SU-DHL-6 (cell line): ENCODE measurements around the gene RB1.

Experiments used
- H2AFZ ChIP-seq: fragments of 200-600 bp; sonication (generic); 2 replicates; pipeline ENCODE4 v1.6.1; 2014; ENCODE audit warnings: low read depth, mild to moderate bottlenecking, moderate library complexity, mixed read lengths, antibody characterized with exemption, low read length; ENCODE audit not compliant: severe bottlenecking
- H3F3A ChIP-seq: fragments of 200-600 bp; shearing (Covaris generic); 2 replicates; pipeline ENCODE4 v1.6.0; 2016; ENCODE audit warnings: antibody characterized with exemption, mild to moderate bottlenecking; ENCODE audit not compliant: insufficient read depth
- H3K27ac ChIP-seq: fragments of 200-600 bp; sonication (generic); 2 replicates; pipeline ENCODE4 v1.5.1; 2016; ENCODE audit warnings: low read depth, mild to moderate bottlenecking, low read length, moderate library complexity, mixed read lengths
- H3K27me3 ChIP-seq: fragments of 200-600 bp; sonication (generic), shearing (Covaris generic); 2 replicates; pipeline ENCODE4 v1.6.0; 2014; ENCODE audit warnings: mild to moderate bottlenecking, low read length
- H3K36me3 ChIP-seq: fragments of 200-600 bp; sonication (generic); 2 replicates; pipeline ENCODE4 v1.6.1; 2014; ENCODE audit warnings: mild to moderate bottlenecking, low read length, mixed read lengths
- H3K4me2 ChIP-seq: fragments of 300-600, 200-600 bp; shearing (Covaris generic), sonication (generic); 2 replicates; pipeline ENCODE4 v1.6.0; 2014; ENCODE audit warnings: low read length, low read depth, mild to moderate bottlenecking; ENCODE audit not compliant: poor library complexity, severe bottlenecking
- H3K4me3 ChIP-seq: fragments of 200-600 bp; sonication (generic); 2 replicates; pipeline ENCODE4 v1.5.1; 2014; ENCODE audit warnings: antibody characterized with exemption, low read length, mild to moderate bottlenecking, mixed read lengths; ENCODE audit not compliant: insufficient read depth, poor library complexity, severe bottlenecking
- H3K79me2 ChIP-seq: fragments of 200-600 bp; sonication (generic); 2 replicates; pipeline ENCODE4 v1.6.1; 2014; ENCODE audit warnings: mild to moderate bottlenecking, low read length, moderate library complexity; ENCODE audit not compliant: insufficient read depth
- H3K9ac ChIP-seq: fragments of 200-600 bp; sonication (generic); 2 replicates; pipeline ENCODE4 v1.7.0; 2014; ENCODE audit warnings: mild to moderate bottlenecking, low read length
- H3K9me2 ChIP-seq: fragments of 200-600 bp; sonication (generic); replicated peaks from 2 replicates; pipeline ENCODE4 v1.6.1; 2014; ENCODE audit warnings: low read length; ENCODE audit not compliant: insufficient read depth
- H3K9me3 ChIP-seq: fragments of 200-600 bp; sonication (generic); 2 replicates; pipeline ENCODE4 v1.6.1; 2014; ENCODE audit warnings: low read length, mixed read lengths; ENCODE audit not compliant: insufficient read depth
- H4K20me1 ChIP-seq: fragments of 200-600 bp; sonication (generic); 2 replicates; pipeline ENCODE4 v1.6.1; 2014; ENCODE audit warnings: low read depth, mild to moderate bottlenecking, antibody characterized with exemption, low read length, moderate library complexity, mixed read lengths
- CTCF ChIP-seq: fragments of 200-600 bp; sonication (generic); IDR thresholded peaks from one replicate; pipeline ENCODE4 v1.5.1; 2017; ENCODE audit warnings: antibody characterized with exemption, mild to moderate bottlenecking, low read length, moderate library complexity; ENCODE audit not compliant: insufficient read depth, poor library complexity, severe bottlenecking
- EZH2phosphoT487 ChIP-seq: fragments of 200-600 bp; sonication (generic), shearing (Covaris generic); conservative IDR thresholded peaks from 2 replicates; pipeline ENCODE4 v1.6.1; 2018; ENCODE audit warnings: mild to moderate bottlenecking, antibody characterized with exemption, low read length, moderate library complexity, mixed read lengths

RB1 gene

GRCh38 chr13:48255954-48256353, 47.6 kb upstream of the RB1 start:
- Histone ChIP-seq H3K9ac (no peak overlapping the region), H3K27ac (no peak overlapping the region), H3K36me3 (peaks cover 20% of the 10 kb centered on the region; the same call in 1 of the 2 replicates), H2AFZ (no peak overlapping the region), H3F3A (no peaks in the 10 kb centered on the region), H3K4me2 (no peak overlapping the region), H4K20me1 (no peaks in the 10 kb centered on the region), H3K4me3 (no peak overlapping the region), H3K9me3 (no peaks in the 10 kb centered on the region), H3K79me2 (0 out of 2 replicates have a peak, but pooled peaks cover 3% of the 10 kb centered on the region), H3K9me2 (no peaks in the 10 kb centered on the region), H3K27me3 (no peaks in the 10 kb centered on the region)
- TF ChIP-seq CTCF = no peak
- TF ChIP-seq EZH2phosphoT487 = no peak

GRCh38 chr13:48258002-48258401, 45.5 kb upstream of the RB1 start:
- Histone ChIP-seq H3K9ac (no peak overlapping the region), H3K4me2 (no peak overlapping the region), H2AFZ (no peak overlapping the region), H3K79me2 (no peaks in the 10 kb centered on the region), H3K27ac (no peak overlapping the region), H3F3A (no peaks in the 10 kb centered on the region), H3K9me3 (no peaks in the 10 kb centered on the region), H3K9me2 (no peaks in the 10 kb centered on the region), H3K27me3 (no peaks in the 10 kb centered on the region), H4K20me1 (no peaks in the 10 kb centered on the region), H3K4me3 (no peak overlapping the region), H3K36me3 (peaks cover 33% of the 10 kb centered on the region; the same call in 1 of the 2 replicates)
- TF ChIP-seq EZH2phosphoT487 (no peak), CTCF (no peak)

GRCh38 chr13:48258430-48258829, 45.1 kb upstream of the RB1 start:
- Histone ChIP-seq H3K4me2 (no peak overlapping the region), H3K27me3 (no peaks in the 10 kb centered on the region), H3K27ac (no peak overlapping the region), H3K4me3 (no peak overlapping the region), H4K20me1 (no peaks in the 10 kb centered on the region), H3K36me3 (peaks cover 33% of the 10 kb centered on the region; the same call in 1 of the 2 replicates), H3K79me2 (no peaks in the 10 kb centered on the region), H3F3A (no peaks in the 10 kb centered on the region), H3K9me2 (no peaks in the 10 kb centered on the region), H2AFZ (no peak overlapping the region), H3K9me3 (no peaks in the 10 kb centered on the region), H3K9ac (no peak overlapping the region)
- no peak for TF ChIP-seq CTCF
- no peak for TF ChIP-seq EZH2phosphoT487

- Histone ChIP-seq H3K79me2 (no peaks in the 10 kb centered on the region), H3K4me3 (no peak overlapping the region), H3K27ac (no peak overlapping the region), H3K4me2 (no peak overlapping the region), H3F3A (no peaks in the 10 kb centered on the region), H4K20me1 (no peaks in the 10 kb centered on the region), H3K9ac (no peak overlapping the region), H3K9me2 (no peaks in the 10 kb centered on the region), H3K9me3 (no peaks in the 10 kb centered on the region), H3K36me3 (peaks cover 27% of the 10 kb centered on the region; the same call in 1 of the 2 replicates), H2AFZ (no peak overlapping the region), H3K27me3 (no peaks in the 10 kb centered on the region)
- TF ChIP-seq EZH2phosphoT487 = no peak
- no peak for TF ChIP-seq CTCF
Observed at GRCh38 chr13:48260970-48261369, 42.6 kb upstream of the RB1 start.
